Neural crest cell (in vitro differentiated cells): Measurements from ENCODE around the gene CD8B2. TPM values are rescaled to one million over a fixed set of nuclear protein-coding genes. Genes with fewer than 3 reads are reported as not detected.
"Not testable (repeated sequence)": the region's sequence is repeated elsewhere in the genome, so short reads cannot be mapped to it uniquely, and the experiment has no call there.

Experiments used
- DNase-seq: peaks from one replicate; pipeline ENCODE4 v3.0.0; 2021; ENCODE audit warnings: low read depth, mixed read lengths, low spot score
- H3K27ac Mint-ChIP-seq: one replicate; pipeline ENCODE4 v1.8.0; 2021; ENCODE audit warnings: mild to moderate bottlenecking, mixed read lengths; ENCODE audit not compliant: unreplicated experiment
- H3K27me3 Mint-ChIP-seq: 2 replicates; pipeline ENCODE4 v1.8.0; 2021; ENCODE audit warnings: low read depth, mild to moderate bottlenecking, mixed read lengths
- H3K36me3 Mint-ChIP-seq: 2 replicates; pipeline ENCODE4 v1.8.0; 2021; ENCODE audit warnings: low read depth, mild to moderate bottlenecking, mixed read lengths
- H3K4me1 Mint-ChIP-seq: 2 replicates; pipeline ENCODE4 v1.8.0; 2021; ENCODE audit warnings: mixed read lengths
- H3K4me3 Mint-ChIP-seq: one replicate; pipeline ENCODE4 v1.8.0; 2021; ENCODE audit warnings: mild to moderate bottlenecking, mixed read lengths
- H3K9me3 Mint-ChIP-seq: 2 replicates; pipeline ENCODE4 v1.8.0; 2021; ENCODE audit warnings: mixed read lengths
- total RNA-seq: library from RNA; stranded (reverse); gene quantifications from 2 replicates; pipeline ENCODE4 v1.2.1, GENCODE V29; 2021
- TF ChIP-seq, protein P1 (sequence below): fragments of 200-600 bp; sonication (generic); conservative IDR thresholded peaks from 2 replicates; pipeline ENCODE4 v1.5.0; 2021; ENCODE audit warnings: antibody characterized with exemption, mild to moderate bottlenecking

The CD8B2 gene
- total RNA-seq, 1 donor from 2014 or later, result not detected

DNA sequence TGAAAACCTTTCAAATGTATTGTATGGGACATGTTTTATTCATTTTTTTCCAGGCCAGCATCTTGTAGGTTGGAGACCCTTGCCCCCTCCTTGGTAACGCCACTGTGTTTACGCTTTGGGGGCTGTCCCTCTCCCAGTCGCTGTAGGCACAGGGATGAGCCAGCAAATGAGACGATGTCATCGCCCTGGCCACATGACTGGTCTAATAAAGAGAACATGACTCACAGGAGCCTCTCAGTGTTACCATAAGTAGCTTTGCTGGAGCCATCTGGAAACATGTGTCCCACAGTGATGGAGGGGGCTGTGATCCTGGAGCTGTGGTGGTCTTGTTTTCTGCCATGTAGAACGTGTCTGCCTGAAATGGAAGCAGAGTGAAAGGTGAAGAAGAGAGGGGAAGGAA, 78.9 kb downstream of the CD8B2 start:
- DNase-seq, result no peak
- H3K9me3 Mint-ChIP-seq, result peaks cover 3% of the 10 kb centered on the region
- H3K27me3 Mint-ChIP-seq, result peaks cover 10% of the 10 kb centered on the region
- no peaks in the 10 kb centered on the region for H3K36me3 Mint-ChIP-seq
- H3K4me1 Mint-ChIP-seq, result peaks cover 10% of the 10 kb centered on the region
- H3K4me3 Mint-ChIP-seq, result no peak overlapping the region
- TF ChIP-seq, protein P1, sequence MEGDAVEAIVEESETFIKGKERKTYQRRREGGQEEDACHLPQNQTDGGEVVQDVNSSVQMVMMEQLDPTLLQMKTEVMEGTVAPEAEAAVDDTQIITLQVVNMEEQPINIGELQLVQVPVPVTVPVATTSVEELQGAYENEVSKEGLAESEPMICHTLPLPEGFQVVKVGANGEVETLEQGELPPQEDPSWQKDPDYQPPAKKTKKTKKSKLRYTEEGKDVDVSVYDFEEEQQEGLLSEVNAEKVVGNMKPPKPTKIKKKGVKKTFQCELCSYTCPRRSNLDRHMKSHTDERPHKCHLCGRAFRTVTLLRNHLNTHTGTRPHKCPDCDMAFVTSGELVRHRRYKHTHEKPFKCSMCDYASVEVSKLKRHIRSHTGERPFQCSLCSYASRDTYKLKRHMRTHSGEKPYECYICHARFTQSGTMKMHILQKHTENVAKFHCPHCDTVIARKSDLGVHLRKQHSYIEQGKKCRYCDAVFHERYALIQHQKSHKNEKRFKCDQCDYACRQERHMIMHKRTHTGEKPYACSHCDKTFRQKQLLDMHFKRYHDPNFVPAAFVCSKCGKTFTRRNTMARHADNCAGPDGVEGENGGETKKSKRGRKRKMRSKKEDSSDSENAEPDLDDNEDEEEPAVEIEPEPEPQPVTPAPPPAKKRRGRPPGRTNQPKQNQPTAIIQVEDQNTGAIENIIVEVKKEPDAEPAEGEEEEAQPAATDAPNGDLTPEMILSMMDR, result no peak
- H3K27ac Mint-ChIP-seq, result no peak overlapping the region

DNA sequence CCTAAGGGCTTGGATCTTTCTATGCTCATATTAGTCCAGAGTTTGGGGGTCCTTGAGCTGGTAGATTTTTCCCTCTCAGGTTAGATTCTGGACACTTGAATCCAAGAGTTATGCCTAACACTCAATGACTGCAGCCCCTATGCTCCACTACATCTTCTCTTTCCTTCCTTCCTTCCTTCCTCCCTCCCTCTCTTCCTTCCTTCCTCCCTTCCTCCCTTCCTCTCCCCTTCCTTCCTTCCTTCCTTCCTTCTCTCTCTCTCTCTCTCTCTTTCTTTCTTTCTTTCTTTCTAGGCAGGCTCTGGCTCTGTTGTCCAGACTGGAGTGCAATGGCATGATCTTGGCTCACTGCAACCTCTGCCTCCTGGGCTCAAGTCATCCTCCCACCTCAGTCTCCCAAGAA, 79.3 kb downstream of the CD8B2 start:
- H3K4me3 Mint-ChIP-seq, H3K4me1 Mint-ChIP-seq, DNase-seq, H3K9me3 Mint-ChIP-seq, H3K36me3 Mint-ChIP-seq: not testable (repeated sequence)
- H3K27me3 Mint-ChIP-seq, result peaks cover 14% of the 10 kb centered on the region
- H3K27ac Mint-ChIP-seq, result peak overlapping the region; percentile 86

DNA sequence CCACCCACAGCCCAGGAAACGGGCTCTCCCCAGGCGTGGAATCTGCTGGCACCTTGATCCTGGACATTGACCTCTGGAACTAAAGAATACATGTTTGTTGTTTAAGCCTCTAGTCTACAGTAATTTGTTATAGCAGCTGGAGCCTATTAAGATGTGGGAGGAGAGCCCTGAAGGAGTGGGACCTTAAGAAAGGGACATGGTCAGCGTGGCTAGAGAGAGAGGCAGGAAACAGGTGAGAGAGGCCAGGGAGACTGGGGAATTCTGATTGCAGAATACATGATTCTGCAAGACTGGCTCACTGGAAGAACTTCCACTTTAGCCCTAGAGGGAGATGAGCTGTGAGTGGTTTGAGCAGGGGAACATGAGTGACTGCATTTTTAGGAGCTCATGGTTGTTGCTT, 83.2 kb downstream of the CD8B2 start:
- Mint-ChIP-seq H3K36me3 (no peaks in the 10 kb centered on the region), H3K4me3 (no peak overlapping the region), H3K4me1 (peaks cover 10% of the 10 kb centered on the region), H3K27me3 (peaks cover 22% of the 10 kb centered on the region), H3K9me3 (peaks cover 3% of the 10 kb centered on the region), H3K27ac (no peak overlapping the region)
- no peak for DNase-seq
- TF ChIP-seq, protein P1, result no peak

Other genes with a start within 250 kb of the CD8B2 start
- 0.11 and 0.14 TPM in 2 replicates for gene RGPD3, start 19.0 kb upstream of the CD8B2 start, total RNA-seq